ENCODE data around the gene FRMD5. TPM values are rescaled to one million over a fixed set of nuclear protein-coding genes. Genes with fewer than 3 reads are reported as not detected.

Gene FRMD5
- total RNA-seq, 6 experiments from 2014 or later: not detected

DNA sequence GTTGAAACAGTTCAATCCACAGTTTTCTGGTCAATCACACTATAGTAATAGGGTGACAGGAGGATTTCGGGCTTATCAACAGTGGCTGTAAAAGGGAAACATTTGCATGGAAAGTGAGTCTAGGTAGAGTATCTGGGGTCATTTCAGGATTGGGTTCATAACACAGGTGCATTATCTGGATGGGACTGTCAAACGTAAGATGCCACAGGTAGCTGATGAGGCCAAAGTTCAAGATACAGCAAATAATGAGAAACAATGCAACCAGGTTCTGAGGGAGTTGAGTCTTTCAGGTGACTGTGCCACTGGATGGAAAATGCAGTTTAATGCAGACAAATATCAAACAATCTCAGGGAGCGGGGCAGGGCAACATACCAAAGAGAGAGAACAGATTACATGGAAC is 306.0 kb downstream of the FRMD5 start:
- intact Hi-C loops (cut with DNase I): no loop called here

DNA sequence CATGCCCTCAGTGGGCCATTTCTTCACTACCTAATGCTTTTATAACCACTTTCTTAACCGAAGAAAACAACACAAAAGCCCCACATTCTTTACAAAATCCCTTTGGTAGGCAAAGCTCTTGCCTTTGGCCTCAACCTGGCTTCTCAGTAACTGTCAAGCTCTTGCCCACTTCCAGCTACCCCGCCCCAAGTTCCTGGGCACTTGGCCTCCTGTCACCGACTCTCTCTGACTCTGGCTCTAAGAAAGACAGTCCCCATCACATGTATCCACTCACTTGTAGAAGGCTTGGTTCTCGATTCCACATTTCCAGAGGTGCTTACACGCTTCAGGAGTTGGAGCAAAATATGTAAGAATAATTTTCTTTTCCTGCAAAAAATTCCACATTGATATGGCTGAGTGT is 307.2 kb downstream of the FRMD5 start:
- TF ChIP-seq POLR2A (IDR thresholded peaks at IDR 0.05): no peak
- TF ChIP-seq, protein P1, sequence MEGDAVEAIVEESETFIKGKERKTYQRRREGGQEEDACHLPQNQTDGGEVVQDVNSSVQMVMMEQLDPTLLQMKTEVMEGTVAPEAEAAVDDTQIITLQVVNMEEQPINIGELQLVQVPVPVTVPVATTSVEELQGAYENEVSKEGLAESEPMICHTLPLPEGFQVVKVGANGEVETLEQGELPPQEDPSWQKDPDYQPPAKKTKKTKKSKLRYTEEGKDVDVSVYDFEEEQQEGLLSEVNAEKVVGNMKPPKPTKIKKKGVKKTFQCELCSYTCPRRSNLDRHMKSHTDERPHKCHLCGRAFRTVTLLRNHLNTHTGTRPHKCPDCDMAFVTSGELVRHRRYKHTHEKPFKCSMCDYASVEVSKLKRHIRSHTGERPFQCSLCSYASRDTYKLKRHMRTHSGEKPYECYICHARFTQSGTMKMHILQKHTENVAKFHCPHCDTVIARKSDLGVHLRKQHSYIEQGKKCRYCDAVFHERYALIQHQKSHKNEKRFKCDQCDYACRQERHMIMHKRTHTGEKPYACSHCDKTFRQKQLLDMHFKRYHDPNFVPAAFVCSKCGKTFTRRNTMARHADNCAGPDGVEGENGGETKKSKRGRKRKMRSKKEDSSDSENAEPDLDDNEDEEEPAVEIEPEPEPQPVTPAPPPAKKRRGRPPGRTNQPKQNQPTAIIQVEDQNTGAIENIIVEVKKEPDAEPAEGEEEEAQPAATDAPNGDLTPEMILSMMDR (IDR thresholded peaks at IDR 0.05): no peak
- H3K4me1 ChIP-seq: no peaks in the 10 kb centered on the region
- H3K4me3 ChIP-seq: no peak overlapping the region
- no peaks in the 10 kb centered on the region for H3K9me3 ChIP-seq
- no peaks in the 10 kb centered on the region for H3K27me3 ChIP-seq
- H3K36me3 ChIP-seq: no peaks in the 10 kb centered on the region
- 95% methylated on average over 4 of the region's 5 CpGs for WGBS (ENCODE audit: insufficient coverage, low coverage, low lambda C conversion rate, missing lambda C conversion rate)
- ATAC-seq (no peak), DNase-seq (no peak)
- intact Hi-C loops (cut with DNase I): no loop called here
- H3K27ac ChIP-seq: no peak overlapping the region

More for the DNA sequence above, 306.0 kb downstream of the FRMD5 start:
- Histone ChIP-seq H3K4me1 (no peaks in the 10 kb centered on the region), H3K27ac (no peak overlapping the region), H3K36me3 (no peaks in the 10 kb centered on the region), H3K27me3 (no peaks in the 10 kb centered on the region), H3K4me3 (no peak overlapping the region), H3K9me3 (no peaks in the 10 kb centered on the region)
- TF ChIP-seq, protein P1 (IDR thresholded peaks at IDR 0.05): no peak
- no peak for TF ChIP-seq POLR2A (IDR thresholded peaks at IDR 0.05)
- no peak for DNase-seq
- 75% methylated on average over 3 of the region's 3 CpGs for WGBS (ENCODE audit: insufficient coverage, low coverage, low lambda C conversion rate, missing lambda C conversion rate)
- ATAC-seq: no peak

DNA sequence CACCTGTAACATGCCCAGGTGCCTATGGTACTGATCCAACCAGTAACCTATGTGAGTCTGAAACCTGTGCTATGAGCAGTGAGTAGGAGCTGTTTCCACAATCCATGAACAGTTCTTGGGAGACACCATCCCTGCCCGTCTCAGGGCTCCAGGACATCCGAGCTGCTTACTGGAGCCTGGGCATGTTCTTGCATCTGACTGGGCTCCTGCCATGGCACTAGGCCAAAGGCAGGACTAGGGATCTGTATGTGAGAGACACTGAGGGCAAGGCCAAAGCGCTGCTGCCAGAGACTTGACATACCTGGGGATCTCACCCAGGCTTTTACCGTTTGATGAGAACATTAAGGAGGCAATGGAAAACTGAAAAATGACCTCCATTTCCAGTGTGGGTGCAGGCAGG is 308.5 kb downstream of the FRMD5 start:
- H3K27me3 ChIP-seq: no peaks in the 10 kb centered on the region
- no peaks in the 10 kb centered on the region for H3K36me3 ChIP-seq
- no peak for ATAC-seq
- H3K9me3 ChIP-seq: no peaks in the 10 kb centered on the region
- H3K27ac ChIP-seq: no peak overlapping the region
- no peak overlapping the region for H3K4me3 ChIP-seq
- intact Hi-C loops (cut with DNase I): no loop called here
- no peaks in the 10 kb centered on the region for H3K4me1 ChIP-seq
- DNase-seq: no peak
- 83% methylated on average over 2 of the region's 4 CpGs for WGBS (ENCODE audit: insufficient coverage, low coverage, low lambda C conversion rate, missing lambda C conversion rate)
- TF ChIP-seq POLR2A (IDR thresholded peaks at IDR 0.05): no peak
- TF ChIP-seq, protein P1 (IDR thresholded peaks at IDR 0.05): no peak

DNA sequence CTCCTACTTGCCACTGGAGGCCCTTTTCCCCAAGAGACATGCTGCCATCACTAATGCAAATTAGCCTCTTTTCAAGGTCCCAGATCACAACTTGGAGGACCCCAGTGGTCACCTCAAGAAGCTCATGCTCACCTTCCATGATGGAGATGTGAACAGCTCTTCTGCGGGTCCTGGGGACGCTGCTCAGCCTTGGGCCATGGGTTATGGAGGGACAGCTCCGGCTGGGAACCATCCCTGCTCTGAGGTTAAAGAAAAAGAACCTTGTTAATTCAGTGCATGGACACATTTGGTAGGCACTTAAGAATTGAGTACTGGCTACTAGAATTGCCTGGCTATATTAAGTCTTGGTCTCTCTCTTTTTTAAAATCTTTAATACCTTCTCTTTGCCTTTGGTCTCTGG is 311.5 kb downstream of the FRMD5 start:
- H3K4me3 ChIP-seq: no peak overlapping the region
- TF ChIP-seq, protein P1 (IDR thresholded peaks at IDR 0.05): no peak
- no peak for TF ChIP-seq POLR2A (IDR thresholded peaks at IDR 0.05)
- DNase-seq: no peak
- 100% methylated on average over 1 of the region's 3 CpGs for WGBS (ENCODE audit: insufficient coverage, low coverage, low lambda C conversion rate, missing lambda C conversion rate)
- H3K4me1 ChIP-seq: no peaks in the 10 kb centered on the region
- intact Hi-C loops (cut with DNase I): no loop called here
- no peak overlapping the region for H3K27ac ChIP-seq
- no peak for ATAC-seq
- H3K27me3 ChIP-seq: no peaks in the 10 kb centered on the region
- no peaks in the 10 kb centered on the region for H3K36me3 ChIP-seq
- H3K9me3 ChIP-seq: no peaks in the 10 kb centered on the region

DNA sequence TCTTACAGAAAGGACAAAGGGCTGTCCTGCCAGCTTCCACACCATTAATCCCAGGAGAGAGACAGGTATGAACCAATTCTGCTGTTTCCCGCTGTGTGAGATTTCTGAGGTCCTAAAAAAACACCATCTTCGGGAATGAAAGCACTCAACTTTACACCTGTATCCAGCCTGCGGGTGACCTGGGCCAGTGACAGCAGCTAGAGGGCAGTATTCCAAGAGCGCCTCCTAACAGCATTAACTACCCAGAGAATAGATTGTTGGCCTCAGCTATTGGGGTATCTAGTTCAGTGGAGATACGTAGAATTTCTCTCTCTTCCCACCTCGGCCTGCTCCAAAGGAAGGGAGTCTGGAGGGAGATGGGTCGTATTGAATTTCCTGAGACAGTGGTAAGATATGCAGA is 313.1 kb downstream of the FRMD5 start:
- Histone ChIP-seq H3K27ac (no peak overlapping the region), H3K4me1 (no peaks in the 10 kb centered on the region), H3K9me3 (no peaks in the 10 kb centered on the region), H3K27me3 (no peaks in the 10 kb centered on the region), H3K36me3 (no peaks in the 10 kb centered on the region), H3K4me3 (no peak overlapping the region)
- no peak for TF ChIP-seq POLR2A (IDR thresholded peaks at IDR 0.05)
- TF ChIP-seq, protein P1 (IDR thresholded peaks at IDR 0.05): peak in 3 of 4 donors; percentile 32 to 52 (median 38)
- DNase-seq: no peak
- 85% methylated on average over 7 of the region's 7 CpGs for WGBS (ENCODE audit: insufficient coverage, low coverage, low lambda C conversion rate, missing lambda C conversion rate)
- intact Hi-C loops (cut with DNase I): no loop called here
- ATAC-seq: no peak
